HG02884 (cell line): ENCODE measurements around the gene CCL20.
"Not testable (repeated sequence)": the region's sequence is repeated elsewhere in the genome, so short reads cannot be mapped to it uniquely, and the experiment has no call there.

Experiments
- ATAC-seq: cut with Tn5 transposase; IDR thresholded peaks from one replicate; pipeline ENCODE4 v1.9.1; 2021; ENCODE audit warnings: mild to moderate bottlenecking, moderate library complexity; ENCODE audit not compliant: unreplicated experiment

The CCL20 gene

GRCh38 chr2:227828477-227828912 lies 14.9 kb downstream of the CCL20 start:
- no peak for ATAC-seq

- no peak for ATAC-seq
These were observed 15.7 kb downstream of the CCL20 start for GRCh38 chr2:227829337-227829736.

GRCh38 chr2:227834423-227834822 lies 20.8 kb downstream of the CCL20 start:
- no peak for ATAC-seq

- ATAC-seq: no peak
These were observed 21.4 kb downstream of the CCL20 start for GRCh38 chr2:227834916-227835650.

- not testable (repeated sequence) for ATAC-seq
These were observed 25.9 kb downstream of the CCL20 start for GRCh38 chr2:227839339-227840129.

- peak; percentile 52 for ATAC-seq
These were observed 33.2 kb downstream of the CCL20 start for GRCh38 chr2:227846831-227847230.

- ATAC-seq: peak; percentile 4
These were observed 34.5 kb downstream of the CCL20 start for GRCh38 chr2:227848146-227848545.

- ATAC-seq: peak; percentile 91
These were observed 34.9 kb downstream of the CCL20 start for GRCh38 chr2:227848586-227848985.

- ATAC-seq: no peak
These were observed 36.3 kb downstream of the CCL20 start for GRCh38 chr2:227849906-227850305.

GRCh38 chr2:227853204-227853629 lies 39.6 kb downstream of the CCL20 start:
- ATAC-seq: no peak

GRCh38 chr2:227853765-227854271 lies 40.2 kb downstream of the CCL20 start:
- no peak for ATAC-seq

- ATAC-seq: no peak
These were observed 41.8 kb downstream of the CCL20 start for GRCh38 chr2:227855440-227855839.

GRCh38 chr2:227856697-227857096 lies 43.1 kb downstream of the CCL20 start:
- ATAC-seq: no peak

GRCh38 chr2:227860221-227860641 lies 46.6 kb downstream of the CCL20 start:
- ATAC-seq: no peak

- no peak for ATAC-seq
These were observed 47.4 kb downstream of the CCL20 start for GRCh38 chr2:227861011-227861410.

- no peak for ATAC-seq
These were observed 48.6 kb downstream of the CCL20 start for GRCh38 chr2:227862227-227862740.

- ATAC-seq: no peak
These were observed 49.3 kb downstream of the CCL20 start for GRCh38 chr2:227862741-227863588.

- no peak for ATAC-seq
These were observed 50.6 kb downstream of the CCL20 start for GRCh38 chr2:227864161-227864756.

- ATAC-seq: no peak
These were observed 51.6 kb downstream of the CCL20 start for GRCh38 chr2:227865291-227865690.
